NCI-H526 (cell line): ENCODE data around the gene MANEA.

Experiments used
- DNase-seq, 2 experiments: peaks; one replicate each; lab custom pipeline; 2025; lab: John Stamatoyannopoulos, UW

MANEA gene

DNA sequence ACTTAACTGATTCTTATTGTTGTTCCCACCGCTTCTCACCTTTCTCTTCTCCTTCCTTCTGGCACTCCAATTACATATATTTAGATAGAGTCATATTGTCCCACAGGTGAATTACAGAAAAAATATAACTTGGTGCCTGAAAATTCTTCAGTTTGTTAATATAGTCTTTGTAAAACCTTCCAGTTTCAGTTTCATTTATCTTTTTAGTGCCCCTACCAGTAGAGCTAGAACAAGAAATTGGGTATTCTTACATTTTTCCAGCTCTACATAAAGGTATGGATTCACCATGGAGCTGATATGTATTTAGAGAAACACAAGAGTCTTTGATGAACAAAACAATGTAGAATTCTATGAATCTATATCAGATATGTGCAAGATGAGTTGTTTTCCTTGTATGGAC is 10.7 kb downstream of the MANEA start:
- DNase-seq: no peak

- no peak for DNase-seq
Measured at GRCh38 chr6:95589067-95589466, 11.7 kb downstream of the MANEA start.

GRCh38 chr6:95589826-95590570 is 12.7 kb downstream of the MANEA start:
- DNase-seq: no peak

GRCh38 chr6:95593025-95593424 is 15.7 kb downstream of the MANEA start:
- DNase-seq: no peak

DNA sequence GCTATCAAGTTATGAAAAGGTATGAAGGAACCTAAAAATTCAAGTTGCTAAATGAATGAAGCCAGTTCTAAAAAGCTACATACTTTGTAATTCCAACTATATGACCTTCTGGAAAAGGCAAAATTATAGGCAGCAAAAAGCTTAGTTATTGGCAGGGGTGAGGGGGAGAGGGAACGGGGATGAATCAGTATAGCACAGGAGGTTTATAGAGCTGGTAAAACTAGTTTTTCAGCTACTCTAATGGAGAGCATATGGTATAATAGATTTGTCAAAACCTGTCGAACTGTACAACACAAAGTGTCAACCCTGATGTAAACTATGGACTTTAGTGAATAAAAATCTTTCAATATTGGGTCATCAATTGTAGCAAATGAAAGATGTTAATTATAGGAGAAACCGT is 18.7 kb downstream of the MANEA start:
- no peak for DNase-seq

- DNase-seq: no peak
Measured at GRCh38 chr6:95599706-95600105, 22.4 kb downstream of the MANEA start.

GRCh38 chr6:95601133-95601532 is 23.8 kb downstream of the MANEA start:
- no peak for DNase-seq

GRCh38 chr6:95614094-95614493 is 36.8 kb downstream of the MANEA start:
- no peak for DNase-seq

GRCh38 chr6:95629551-95629950 is 52.2 kb downstream of the MANEA start:
- DNase-seq: no peak

DNA sequence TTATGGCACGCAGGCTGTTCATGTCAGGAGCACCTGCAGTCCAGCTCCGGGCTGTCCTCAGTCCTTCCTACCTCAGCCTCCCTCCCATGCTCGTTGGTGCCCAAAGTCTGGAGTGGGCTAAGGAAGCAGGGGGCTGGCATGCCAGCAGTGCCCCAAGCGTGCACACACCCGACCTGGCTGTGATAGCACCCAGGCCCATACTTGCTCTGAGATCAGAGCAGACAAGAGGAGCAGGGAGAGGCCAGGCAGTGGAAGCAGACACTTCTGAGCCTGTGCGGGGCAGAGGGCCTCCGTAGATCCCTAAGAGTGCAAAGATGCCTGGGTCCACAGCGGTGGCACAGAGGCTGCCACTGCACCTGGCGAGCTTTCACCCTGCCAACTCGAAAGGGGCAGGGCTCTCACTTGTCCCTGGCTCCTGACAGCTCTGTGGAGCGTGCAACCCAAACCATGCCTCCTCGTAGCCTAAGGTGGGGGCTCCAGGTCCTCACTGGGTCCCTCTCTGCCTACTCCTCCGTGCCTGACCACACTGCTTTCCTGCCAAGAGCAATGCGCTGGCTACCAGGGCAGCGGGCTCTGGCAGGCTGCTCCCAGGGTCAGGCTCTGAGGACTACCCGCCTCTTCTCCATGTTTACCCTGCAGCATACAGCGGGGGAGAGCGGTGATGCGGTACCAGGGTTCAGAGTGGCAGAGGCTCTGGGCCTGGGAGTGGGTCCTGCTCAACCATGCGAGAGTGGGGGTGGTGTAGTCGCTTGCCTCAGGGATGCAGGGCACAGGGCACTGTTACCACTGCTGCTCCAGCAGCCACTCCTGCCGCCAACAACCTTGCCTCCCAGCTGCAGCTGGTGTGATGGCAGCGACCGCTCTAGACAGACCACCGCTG is 59.5 kb downstream of the MANEA start:
- DNase-seq: no peak

- peak; percentile 18 to 33 for DNase-seq
Measured at GRCh38 chr6:95648636-95649035, 71.3 kb downstream of the MANEA start.

DNA sequence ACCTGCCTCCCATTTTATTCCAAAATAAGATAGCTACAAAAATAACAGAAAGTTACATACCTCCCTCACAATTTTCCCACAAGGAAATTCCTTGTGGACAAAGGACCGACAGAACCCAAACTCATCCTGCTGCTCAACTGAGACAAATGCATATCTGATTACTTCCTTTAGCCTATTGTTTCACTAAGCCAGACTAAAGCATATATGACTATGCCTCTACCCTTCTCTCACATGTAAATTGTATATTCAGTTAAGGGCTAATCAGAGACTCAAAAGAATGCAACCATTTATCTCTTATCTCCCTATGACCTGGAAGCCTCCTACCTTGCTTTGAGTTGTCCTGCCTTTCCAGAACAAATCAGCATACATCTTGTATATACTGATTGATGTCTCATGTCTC is 72.1 kb downstream of the MANEA start:
- DNase-seq: no peak

DNA sequence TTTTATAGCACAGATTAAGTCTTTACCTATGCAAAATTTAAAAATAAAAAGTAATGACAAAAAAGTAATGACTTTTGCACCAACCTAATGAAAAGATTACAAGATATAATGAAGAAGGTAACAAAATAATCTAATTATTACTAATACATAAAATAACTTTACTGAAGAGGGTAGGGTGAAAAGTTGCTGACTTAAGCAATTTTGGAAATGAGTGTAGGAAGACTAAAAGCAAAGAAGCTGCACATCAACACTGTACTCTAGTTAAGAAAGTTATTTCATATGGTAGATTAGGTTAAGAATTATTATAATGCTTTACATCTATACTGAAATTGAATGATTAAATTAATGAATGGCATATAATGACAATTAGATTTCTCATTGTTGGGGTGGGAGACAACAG is 76.8 kb downstream of the MANEA start:
- no peak for DNase-seq

- DNase-seq: no peak
Measured at GRCh38 chr6:95658886-95659285, 81.6 kb downstream of the MANEA start.
